ENCODE data around the gene SORCS2. TPM values are rescaled to one million over a fixed set of nuclear protein-coding genes. Genes with fewer than 3 reads are reported as not detected.

SORCS2 gene
- polyA plus RNA-seq, 1 of the 3 experiments (the other 2 are of a cell fraction) = 1.6 TPM

- TF ChIP-seq, protein P1, sequence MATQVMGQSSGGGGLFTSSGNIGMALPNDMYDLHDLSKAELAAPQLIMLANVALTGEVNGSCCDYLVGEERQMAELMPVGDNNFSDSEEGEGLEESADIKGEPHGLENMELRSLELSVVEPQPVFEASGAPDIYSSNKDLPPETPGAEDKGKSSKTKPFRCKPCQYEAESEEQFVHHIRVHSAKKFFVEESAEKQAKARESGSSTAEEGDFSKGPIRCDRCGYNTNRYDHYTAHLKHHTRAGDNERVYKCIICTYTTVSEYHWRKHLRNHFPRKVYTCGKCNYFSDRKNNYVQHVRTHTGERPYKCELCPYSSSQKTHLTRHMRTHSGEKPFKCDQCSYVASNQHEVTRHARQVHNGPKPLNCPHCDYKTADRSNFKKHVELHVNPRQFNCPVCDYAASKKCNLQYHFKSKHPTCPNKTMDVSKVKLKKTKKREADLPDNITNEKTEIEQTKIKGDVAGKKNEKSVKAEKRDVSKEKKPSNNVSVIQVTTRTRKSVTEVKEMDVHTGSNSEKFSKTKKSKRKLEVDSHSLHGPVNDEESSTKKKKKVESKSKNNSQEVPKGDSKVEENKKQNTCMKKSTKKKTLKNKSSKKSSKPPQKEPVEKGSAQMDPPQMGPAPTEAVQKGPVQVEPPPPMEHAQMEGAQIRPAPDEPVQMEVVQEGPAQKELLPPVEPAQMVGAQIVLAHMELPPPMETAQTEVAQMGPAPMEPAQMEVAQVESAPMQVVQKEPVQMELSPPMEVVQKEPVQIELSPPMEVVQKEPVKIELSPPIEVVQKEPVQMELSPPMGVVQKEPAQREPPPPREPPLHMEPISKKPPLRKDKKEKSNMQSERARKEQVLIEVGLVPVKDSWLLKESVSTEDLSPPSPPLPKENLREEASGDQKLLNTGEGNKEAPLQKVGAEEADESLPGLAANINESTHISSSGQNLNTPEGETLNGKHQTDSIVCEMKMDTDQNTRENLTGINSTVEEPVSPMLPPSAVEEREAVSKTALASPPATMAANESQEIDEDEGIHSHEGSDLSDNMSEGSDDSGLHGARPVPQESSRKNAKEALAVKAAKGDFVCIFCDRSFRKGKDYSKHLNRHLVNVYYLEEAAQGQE (IDR thresholded peaks at IDR 0.05; ENCODE audit: low read depth, low read length) = no peak
- TF ChIP-seq MXI1 (IDR thresholded peaks at IDR 0.05; ENCODE audit: low read depth, low read length) (no peak), SMC3 (IDR thresholded peaks at IDR 0.05; ENCODE audit: low read depth, low read length) (no peak), POLR2AphosphoS5 (IDR thresholded peaks at IDR 0.05; ENCODE audit: low read depth, low read length) (no peak), GATA2 (CRISPR knock-in tag; IDR thresholded peaks at IDR 0.05) (no peak)
- TF ChIP-seq, protein P2, sequence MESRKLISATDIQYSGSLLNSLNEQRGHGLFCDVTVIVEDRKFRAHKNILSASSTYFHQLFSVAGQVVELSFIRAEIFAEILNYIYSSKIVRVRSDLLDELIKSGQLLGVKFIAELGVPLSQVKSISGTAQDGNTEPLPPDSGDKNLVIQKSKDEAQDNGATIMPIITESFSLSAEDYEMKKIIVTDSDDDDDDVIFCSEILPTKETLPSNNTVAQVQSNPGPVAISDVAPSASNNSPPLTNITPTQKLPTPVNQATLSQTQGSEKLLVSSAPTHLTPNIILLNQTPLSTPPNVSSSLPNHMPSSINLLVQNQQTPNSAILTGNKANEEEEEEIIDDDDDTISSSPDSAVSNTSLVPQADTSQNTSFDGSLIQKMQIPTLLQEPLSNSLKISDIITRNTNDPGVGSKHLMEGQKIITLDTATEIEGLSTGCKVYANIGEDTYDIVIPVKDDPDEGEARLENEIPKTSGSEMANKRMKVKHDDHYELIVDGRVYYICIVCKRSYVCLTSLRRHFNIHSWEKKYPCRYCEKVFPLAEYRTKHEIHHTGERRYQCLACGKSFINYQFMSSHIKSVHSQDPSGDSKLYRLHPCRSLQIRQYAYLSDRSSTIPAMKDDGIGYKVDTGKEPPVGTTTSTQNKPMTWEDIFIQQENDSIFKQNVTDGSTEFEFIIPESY (IDR thresholded peaks at IDR 0.05; ENCODE audit: borderline replicate concordance, low read depth) = no peak
These were observed 174.0 kb downstream of the SORCS2 start (continued) for GRCh38 chr4:7366180-7366945.

- H3K4me2 ChIP-seq = no peak overlapping the region
- ChIA-PET POLR2A (interaction anchor here (0.6 kb wide), 1 partner anchor 141 kb away, joined by 3 read pairs; no protein-coding TSS in a partner anchor), CTCF (interaction anchor here (0.6 to 0.9 kb wide), 2 partner anchors 31 to 293 kb away, joined by 3 to 5 read pairs; no protein-coding TSS in a partner anchor)
- no peak for DNase-seq
- H3K36me3 ChIP-seq (replicated peaks in 1 of 2; ENCODE audit: control insufficient read depth in 1 of 2, insufficient read depth in 2 of 2, low read length in 1 of 2) = no peaks in the 10 kb centered on the region
- H3K4me1 ChIP-seq (ENCODE audit: control insufficient read depth in 1 of 2, insufficient read depth in 2 of 2, low read depth in 1 of 2, low read length in 1 of 2) = peaks cover 5 to 22% of the 10 kb centered on the region in 2 experiments; a peak in 1 of 4 replicates
- H3F3A ChIP-seq (replicated peaks; ENCODE audit: insufficient read depth) = no peaks in the 10 kb centered on the region
- no peak overlapping the region for H3K27ac ChIP-seq (ENCODE audit: low read depth in 2 of 2, low read length in 1 of 2)
- no peaks in the 10 kb centered on the region for H4K20me1 ChIP-seq (ENCODE audit: insufficient read depth)
- H3K9me2 ChIP-seq = no peaks in the 10 kb centered on the region
- H3K79me2 ChIP-seq (ENCODE audit: insufficient read depth) = no peaks in the 10 kb centered on the region
- H3K9ac ChIP-seq = no peak overlapping the region
- H3K27me3 ChIP-seq (ENCODE audit: insufficient read depth) = peaks cover 14% of the 10 kb centered on the region; the same call in 1 of the 2 replicates
- no peaks in the 10 kb centered on the region for H3K9me3 ChIP-seq
- no peak overlapping the region for H2AFZ ChIP-seq (ENCODE audit: low read depth)
- 62% methylated on average over 7 of the region's 7 CpGs for WGBS (ENCODE audit: low lambda C conversion rate)
- TF ChIP-seq MEF2A (IDR thresholded peaks at IDR 0.05; ENCODE audit: borderline replicate concordance, low read depth) = no peak
- TF ChIP-seq, protein P1 (IDR thresholded peaks at IDR 0.05; ENCODE audit: low read depth, low read length) = no peak
- no peak overlapping the region for H3K4me3 ChIP-seq (ENCODE audit: low read depth in 2 of 2, low read length in 1 of 2)
These were observed 174.6 kb downstream of the SORCS2 start for GRCh38 chr4:7366954-7367353.

Measured in SK-N-SH (cell line).